ENCODE measurements around the gene NDUFC2.
A peak's percentile ranks its signal among the peaks of the same experiment; 100 is the strongest.
"Not testable (repeated sequence)": the region's sequence is repeated elsewhere in the genome, so short reads cannot be mapped to it uniquely, and the experiment has no call there.

Gene NDUFC2

GRCh38 chr11:78050964-78051831 is 28.5 kb downstream of the NDUFC2 start:
- Histone ChIP-seq H3K9ac (ENCODE audit: low read length in 2 of 2) (no peak overlapping the region), H3K9me3 (ENCODE audit: control insufficient read depth in 2 of 2, low read length in 2 of 2) (no peaks in the 10 kb centered on the region), H3K27me3 (ENCODE audit: control insufficient read depth in 1 of 2, insufficient read depth in 2 of 2, low read length in 2 of 2) (no peaks in the 10 kb centered on the region), H3K27ac (ENCODE audit: low read length) (no peak overlapping the region), H3K4me1 (ENCODE audit: control insufficient read depth, insufficient read depth, low read length) (peaks cover 2% of the 10 kb centered on the region), H3K4me3 (ENCODE audit: low read length in 2 of 2) (no peak overlapping the region), H3K36me3 (ENCODE audit: control insufficient read depth in 2 of 2, insufficient read depth in 2 of 2, low read length in 2 of 2) (no peaks in the 10 kb centered on the region)

- Histone ChIP-seq H3K4me1 (ENCODE audit: control insufficient read depth, insufficient read depth, low read length) (peaks cover 9% of the 10 kb centered on the region), H3K9ac (ENCODE audit: low read length in 2 of 2) (no peak overlapping the region), H3K27ac (ENCODE audit: low read length) (no peak overlapping the region), H3K27me3 (ENCODE audit: control insufficient read depth in 1 of 2, insufficient read depth in 2 of 2, low read length in 2 of 2) (no peaks in the 10 kb centered on the region), H3K9me3 (ENCODE audit: control insufficient read depth in 2 of 2, low read length in 2 of 2) (no peaks in the 10 kb centered on the region), H3K36me3 (ENCODE audit: control insufficient read depth in 2 of 2, insufficient read depth in 2 of 2, low read length in 2 of 2) (no peaks in the 10 kb centered on the region), H3K4me3 (ENCODE audit: low read length in 2 of 2) (no peak overlapping the region)
Measured at GRCh38 chr11:78049348-78049747, 30.3 kb downstream of the NDUFC2 start.

- peaks cover 9% of the 10 kb centered on the region for H3K4me1 ChIP-seq (ENCODE audit: control insufficient read depth, insufficient read depth, low read length)
- H3K27me3 ChIP-seq (ENCODE audit: control insufficient read depth in 1 of 2, insufficient read depth in 2 of 2, low read length in 2 of 2) = no peaks in the 10 kb centered on the region
- H3K9ac ChIP-seq (ENCODE audit: low read length in 2 of 2) = no peak overlapping the region
- no peaks in the 10 kb centered on the region for H3K36me3 ChIP-seq (ENCODE audit: control insufficient read depth in 2 of 2, insufficient read depth in 2 of 2, low read length in 2 of 2)
- no peak overlapping the region for H3K4me3 ChIP-seq (ENCODE audit: low read length in 2 of 2)
- no peak overlapping the region for H3K27ac ChIP-seq (ENCODE audit: low read length)
- no peaks in the 10 kb centered on the region for H3K9me3 ChIP-seq (ENCODE audit: control insufficient read depth in 2 of 2, low read length in 2 of 2)
Measured at GRCh38 chr11:78048561-78048960, 31.1 kb downstream of the NDUFC2 start.

- Histone ChIP-seq H3K9me3 (ENCODE audit: control insufficient read depth in 2 of 2, low read length in 2 of 2) (no peaks in the 10 kb centered on the region), H3K36me3 (ENCODE audit: control insufficient read depth in 2 of 2, insufficient read depth in 2 of 2, low read length in 2 of 2) (no peaks in the 10 kb centered on the region), H3K4me3 (ENCODE audit: low read length in 2 of 2) (peak overlapping the region in 1 of 2 donors; percentile 90), H3K27ac (ENCODE audit: low read length) (no peak overlapping the region), H3K27me3 (ENCODE audit: control insufficient read depth in 1 of 2, insufficient read depth in 2 of 2, low read length in 2 of 2) (no peaks in the 10 kb centered on the region), H3K4me1 (ENCODE audit: control insufficient read depth, insufficient read depth, low read length) (peaks cover 9% of the 10 kb centered on the region), H3K9ac (ENCODE audit: low read length in 2 of 2) (no peak overlapping the region)
Measured at GRCh38 chr11:78046486-78046854, 33.2 kb downstream of the NDUFC2 start.

- H3K27me3 ChIP-seq (ENCODE audit: control insufficient read depth in 1 of 2, insufficient read depth in 2 of 2, low read length in 2 of 2) = no peaks in the 10 kb centered on the region
- no peaks in the 10 kb centered on the region for H3K9me3 ChIP-seq (ENCODE audit: control insufficient read depth in 2 of 2, low read length in 2 of 2)
- H3K4me3 ChIP-seq (ENCODE audit: low read length in 2 of 2) = peak overlapping the region; percentile 78 to 90
- H3K36me3 ChIP-seq (ENCODE audit: control insufficient read depth in 2 of 2, insufficient read depth in 2 of 2, low read length in 2 of 2) = no peaks in the 10 kb centered on the region
- H3K4me1 ChIP-seq (ENCODE audit: control insufficient read depth, insufficient read depth, low read length) = peaks cover 9% of the 10 kb centered on the region
- H3K27ac ChIP-seq (ENCODE audit: low read length) = peak overlapping the region; percentile 66
- H3K9ac ChIP-seq (ENCODE audit: low read length in 2 of 2) = peak overlapping the region; percentile 77 to 86
Measured at GRCh38 chr11:78045851-78046485, 33.7 kb downstream of the NDUFC2 start.

GRCh38 chr11:78044706-78045105 is 35.0 kb downstream of the NDUFC2 start:
- H3K4me1 ChIP-seq (ENCODE audit: control insufficient read depth, insufficient read depth, low read length) = peaks cover 14% of the 10 kb centered on the region
- H3K9me3 ChIP-seq (ENCODE audit: control insufficient read depth in 2 of 2, low read length in 2 of 2) = no peaks in the 10 kb centered on the region
- no peaks in the 10 kb centered on the region for H3K27me3 ChIP-seq (ENCODE audit: control insufficient read depth in 1 of 2, insufficient read depth in 2 of 2, low read length in 2 of 2)
- no peak overlapping the region for H3K9ac ChIP-seq (ENCODE audit: low read length in 2 of 2)
- no peak overlapping the region for H3K27ac ChIP-seq (ENCODE audit: low read length)
- no peak overlapping the region for H3K4me3 ChIP-seq (ENCODE audit: low read length in 2 of 2)
- H3K36me3 ChIP-seq (ENCODE audit: control insufficient read depth in 2 of 2, insufficient read depth in 2 of 2, low read length in 2 of 2) = no peaks in the 10 kb centered on the region

GRCh38 chr11:78041843-78042440 is 37.7 kb downstream of the NDUFC2 start:
- Histone ChIP-seq H3K27ac (ENCODE audit: low read length) (no peak overlapping the region), H3K9ac (ENCODE audit: low read length in 2 of 2) (no peak overlapping the region), H3K4me3 (ENCODE audit: low read length in 2 of 2) (no peak overlapping the region), H3K36me3 (ENCODE audit: control insufficient read depth in 2 of 2, insufficient read depth in 2 of 2, low read length in 2 of 2) (no peaks in the 10 kb centered on the region), H3K4me1 (ENCODE audit: control insufficient read depth, insufficient read depth, low read length) (peaks cover 14% of the 10 kb centered on the region), H3K27me3 (ENCODE audit: control insufficient read depth in 1 of 2, insufficient read depth in 2 of 2, low read length in 2 of 2) (no peaks in the 10 kb centered on the region), H3K9me3 (ENCODE audit: control insufficient read depth in 2 of 2, low read length in 2 of 2) (no peaks in the 10 kb centered on the region)

- not testable (repeated sequence) for H3K9ac ChIP-seq (ENCODE audit: low read length in 2 of 2); H3K27ac ChIP-seq (ENCODE audit: low read length); H3K36me3 ChIP-seq (ENCODE audit: control insufficient read depth in 2 of 2, insufficient read depth in 2 of 2, low read length in 2 of 2); H3K9me3 ChIP-seq (ENCODE audit: control insufficient read depth in 2 of 2, low read length in 2 of 2); H3K4me3 ChIP-seq (ENCODE audit: low read length in 2 of 2); H3K27me3 ChIP-seq (ENCODE audit: control insufficient read depth in 1 of 2, insufficient read depth in 2 of 2, low read length in 2 of 2)
- H3K4me1 ChIP-seq (ENCODE audit: control insufficient read depth, insufficient read depth, low read length) = peaks cover 14% of the 10 kb centered on the region
Measured at GRCh38 chr11:78041380-78041719, 38.3 kb downstream of the NDUFC2 start.

GRCh38 chr11:78040691-78041379 is 38.8 kb downstream of the NDUFC2 start:
- Histone ChIP-seq H3K27me3 (ENCODE audit: control insufficient read depth in 1 of 2, insufficient read depth in 2 of 2, low read length in 2 of 2) (no peaks in the 10 kb centered on the region), H3K9me3 (ENCODE audit: control insufficient read depth in 2 of 2, low read length in 2 of 2) (no peaks in the 10 kb centered on the region), H3K4me1 (ENCODE audit: control insufficient read depth, insufficient read depth, low read length) (peaks cover 13% of the 10 kb centered on the region), H3K4me3 (ENCODE audit: low read length in 2 of 2) (no peak overlapping the region), H3K27ac (ENCODE audit: low read length) (no peak overlapping the region), H3K9ac (ENCODE audit: low read length in 2 of 2) (no peak overlapping the region), H3K36me3 (ENCODE audit: control insufficient read depth in 2 of 2, insufficient read depth in 2 of 2, low read length in 2 of 2) (no peaks in the 10 kb centered on the region)

GRCh38 chr11:78039919-78040671 is 39.6 kb downstream of the NDUFC2 start:
- H3K27me3 ChIP-seq (ENCODE audit: control insufficient read depth in 1 of 2, insufficient read depth in 2 of 2, low read length in 2 of 2) = no peaks in the 10 kb centered on the region
- H3K4me1 ChIP-seq (ENCODE audit: control insufficient read depth, insufficient read depth, low read length) = peaks cover 6% of the 10 kb centered on the region
- no peaks in the 10 kb centered on the region for H3K9me3 ChIP-seq (ENCODE audit: control insufficient read depth in 2 of 2, low read length in 2 of 2)
- peak overlapping the region; percentile 60 for H3K27ac ChIP-seq (ENCODE audit: low read length)
- H3K9ac ChIP-seq (ENCODE audit: low read length in 2 of 2) = peak overlapping the region in 1 of 2 donors; percentile 63
- peak overlapping the region; percentile 31 to 35 for H3K4me3 ChIP-seq (ENCODE audit: low read length in 2 of 2)
- H3K36me3 ChIP-seq (ENCODE audit: control insufficient read depth in 2 of 2, insufficient read depth in 2 of 2, low read length in 2 of 2) = no peaks in the 10 kb centered on the region

All from stomach smooth muscle (tissue), 2 donors.